GM12892 (cell line): ENCODE measurements around the gene SLC12A3.

ENCODE experiments used
- DNase-seq: peaks from one replicate; pipeline ENCODE4 v3.0.0; 2011; ENCODE audit not compliant: insufficient read length
- FAIRE-seq: peaks from 2 replicates; lab custom pipeline; 2011; peaks lifted over from hg19 to GRCh38; lab: Jason Lieb, UNC
- POLR2A ChIP-seq: IDR thresholded peaks from 2 replicates; pipeline ENCODE4 v1.6.1; 2011; ENCODE audit warnings: low read depth, low read length, control low read depth
- POLR2AphosphoS5 ChIP-seq: IDR thresholded peaks from 2 replicates; pipeline ENCODE4 v1.6.1; 2011; ENCODE audit warnings: low read depth, low read length, control low read depth
- TAF1 ChIP-seq: IDR thresholded peaks from 2 replicates; pipeline ENCODE4 v1.6.1; 2011; ENCODE audit warnings: low read depth, mild to moderate bottlenecking, control low read depth, low read length, borderline replicate concordance

SLC12A3 gene

DNA sequence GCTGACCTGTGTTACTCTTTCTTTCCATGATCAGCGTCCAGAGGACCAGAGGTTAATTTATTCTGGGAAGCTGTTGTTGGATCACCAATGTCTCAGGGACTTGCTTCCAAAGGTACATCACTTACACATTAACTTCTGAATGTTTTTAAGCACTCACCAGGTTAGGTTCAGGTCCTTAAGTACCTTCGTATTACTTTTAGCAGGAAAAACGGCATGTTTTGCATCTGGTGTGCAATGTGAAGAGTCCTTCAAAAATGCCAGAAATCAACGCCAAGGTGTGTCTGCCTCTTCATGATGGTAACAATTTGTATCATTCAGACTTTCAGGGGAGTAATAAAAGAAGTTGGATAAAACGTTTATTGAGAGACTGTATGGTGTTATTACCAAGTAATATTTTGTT is 70.2 kb downstream of the SLC12A3 start:
- FAIRE-seq (peak; percentile 73), DNase-seq (no peak)
- TF ChIP-seq POLR2AphosphoS5 (no peak), TAF1 (no peak), POLR2A (no peak)

DNA sequence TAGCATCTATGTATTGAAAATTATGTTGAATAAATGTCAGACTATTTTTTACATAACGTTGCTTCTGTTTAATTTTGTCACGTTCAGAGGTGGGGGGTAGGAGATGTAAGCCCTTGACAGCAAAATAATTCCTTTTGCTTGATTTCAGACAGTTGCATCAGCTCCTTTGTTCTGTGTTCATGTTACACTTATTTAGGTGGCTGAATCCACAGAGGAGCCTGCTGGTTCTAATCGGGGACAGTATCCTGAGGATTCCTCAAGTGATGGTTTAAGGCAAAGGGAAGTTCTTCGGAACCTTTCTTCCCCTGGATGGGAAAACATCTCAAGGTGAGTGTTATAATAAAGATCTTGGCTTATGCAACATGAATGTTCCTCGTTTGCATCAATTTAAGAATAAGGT is 71.5 kb downstream of the SLC12A3 start:
- FAIRE-seq (no peak), DNase-seq (no peak)

GRCh38 chr16:56936950-56937349 is 71.9 kb downstream of the SLC12A3 start:
- DNase-seq: no peak
- TF ChIP-seq POLR2A (no peak; the same call in 1 of the 2 replicates), TAF1 (no peak)
- no peak for FAIRE-seq

More for the DNA sequence above, 71.5 kb downstream of the SLC12A3 start:
- TF ChIP-seq TAF1 (no peak), POLR2AphosphoS5 (no peak), POLR2A (no peak)

DNA sequence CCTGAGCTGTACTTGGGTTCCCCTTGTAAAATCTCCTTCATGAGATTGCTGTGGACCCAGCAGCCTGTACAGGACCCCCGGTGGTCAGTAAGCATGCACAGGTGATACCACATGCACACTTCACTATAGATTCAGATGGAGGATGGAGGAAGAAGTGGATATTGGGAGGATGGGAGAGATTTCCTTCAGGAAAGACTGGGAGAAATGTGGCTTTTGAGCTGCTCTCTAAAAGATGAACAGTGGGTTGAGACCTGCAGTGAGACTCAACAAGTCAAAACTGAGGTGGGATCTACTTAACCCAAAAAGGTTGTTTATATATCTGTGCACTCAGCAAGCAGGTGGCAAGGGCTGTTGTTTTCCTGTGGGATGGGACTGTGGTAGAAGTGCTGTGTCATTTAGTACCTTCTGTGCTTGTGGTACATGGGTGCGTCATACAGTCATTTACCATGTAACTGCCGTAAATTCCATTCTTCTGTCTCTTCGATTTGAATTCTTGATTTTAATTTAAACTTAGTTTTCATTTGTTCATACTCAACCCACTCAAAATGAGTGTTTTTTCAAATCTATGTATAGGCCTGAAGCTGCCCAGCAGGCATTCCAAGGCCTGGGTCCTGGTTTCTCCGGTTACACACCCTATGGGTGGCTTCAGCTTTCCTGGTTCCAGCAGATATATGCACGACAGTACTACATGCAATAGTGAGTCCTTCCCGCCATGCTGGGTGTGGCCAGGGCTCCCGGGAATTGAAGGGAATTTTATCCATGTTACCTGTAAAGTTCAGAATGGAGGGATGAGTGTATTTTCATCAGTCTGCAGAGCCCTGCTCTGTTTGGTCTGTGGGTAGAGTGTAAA is 73.9 kb downstream of the SLC12A3 start:
- TF ChIP-seq TAF1: no peak
- peak; percentile 84 for TF ChIP-seq POLR2AphosphoS5
- TF ChIP-seq POLR2A: 0 out of 2 replicates have a peak, but pooled peaks have one; percentile 62
- FAIRE-seq: peak; percentile 65
- DNase-seq: no peak

DNA sequence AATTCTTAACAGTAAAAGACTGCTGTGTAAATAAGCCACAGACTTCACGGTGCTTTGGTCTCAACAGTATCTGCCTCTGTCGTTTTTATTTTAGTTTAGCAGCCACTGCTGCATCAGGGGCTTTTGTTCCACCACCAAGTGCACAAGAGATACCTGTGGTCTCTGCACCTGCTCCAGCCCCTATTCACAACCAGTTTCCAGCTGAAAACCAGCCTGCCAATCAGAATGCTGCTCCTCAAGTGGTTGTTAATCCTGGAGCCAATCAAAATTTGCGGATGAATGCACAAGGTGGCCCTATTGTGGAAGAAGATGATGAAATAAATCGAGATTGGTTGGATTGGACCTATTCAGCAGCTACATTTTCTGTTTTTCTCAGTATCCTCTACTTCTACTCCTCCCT is 74.8 kb downstream of the SLC12A3 start:
- TF ChIP-seq POLR2AphosphoS5 (no peak), POLR2A (no peak), TAF1 (no peak)
- DNase-seq (no peak), FAIRE-seq (peak; percentile 71)

- DNase-seq (no peak), FAIRE-seq (peak; percentile 5)
- TF ChIP-seq POLR2AphosphoS5 (peak; percentile 82), TAF1 (no peak), POLR2A (peak; percentile 56)
These were observed 76.1 kb downstream of the SLC12A3 start for GRCh38 chr16:56941092-56941491.

DNA sequence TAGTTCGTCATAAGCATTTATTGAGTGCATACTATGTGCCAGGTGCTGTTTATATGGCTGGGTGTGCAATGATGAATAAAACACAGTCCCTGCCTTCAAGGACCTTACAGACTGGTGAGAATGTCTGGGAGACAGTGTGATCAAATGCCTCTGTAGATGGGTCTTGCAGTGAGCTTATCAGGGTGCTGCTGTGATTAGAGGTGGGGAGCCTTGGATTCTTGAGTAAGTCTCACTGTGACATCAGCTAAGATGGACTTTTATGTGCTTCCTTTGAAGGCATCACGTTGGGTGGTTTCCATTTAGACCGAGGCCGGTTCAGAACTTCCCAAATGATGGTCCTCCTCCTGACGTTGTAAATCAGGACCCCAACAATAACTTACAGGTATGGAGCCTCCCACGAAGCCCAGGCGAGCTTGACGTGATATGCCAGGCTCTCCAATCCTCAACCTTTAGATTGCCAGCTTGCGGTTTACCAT is 76.9 kb downstream of the SLC12A3 start:
- DNase-seq (no peak), FAIRE-seq (no peak)
- peak; percentile 81; the same call in 1 of the 2 replicates for TF ChIP-seq POLR2AphosphoS5
- TF ChIP-seq TAF1: no peak
- peak; percentile 63 for TF ChIP-seq POLR2A

GRCh38 chr16:56943761-56944375 is 78.9 kb downstream of the SLC12A3 start:
- no peak for DNase-seq
- TF ChIP-seq TAF1 (no peak), POLR2A (peak; percentile 46; the same call in 1 of the 2 replicates), POLR2AphosphoS5 (peak; percentile 39; the same call in 1 of the 2 replicates)
- no peak for FAIRE-seq

DNA sequence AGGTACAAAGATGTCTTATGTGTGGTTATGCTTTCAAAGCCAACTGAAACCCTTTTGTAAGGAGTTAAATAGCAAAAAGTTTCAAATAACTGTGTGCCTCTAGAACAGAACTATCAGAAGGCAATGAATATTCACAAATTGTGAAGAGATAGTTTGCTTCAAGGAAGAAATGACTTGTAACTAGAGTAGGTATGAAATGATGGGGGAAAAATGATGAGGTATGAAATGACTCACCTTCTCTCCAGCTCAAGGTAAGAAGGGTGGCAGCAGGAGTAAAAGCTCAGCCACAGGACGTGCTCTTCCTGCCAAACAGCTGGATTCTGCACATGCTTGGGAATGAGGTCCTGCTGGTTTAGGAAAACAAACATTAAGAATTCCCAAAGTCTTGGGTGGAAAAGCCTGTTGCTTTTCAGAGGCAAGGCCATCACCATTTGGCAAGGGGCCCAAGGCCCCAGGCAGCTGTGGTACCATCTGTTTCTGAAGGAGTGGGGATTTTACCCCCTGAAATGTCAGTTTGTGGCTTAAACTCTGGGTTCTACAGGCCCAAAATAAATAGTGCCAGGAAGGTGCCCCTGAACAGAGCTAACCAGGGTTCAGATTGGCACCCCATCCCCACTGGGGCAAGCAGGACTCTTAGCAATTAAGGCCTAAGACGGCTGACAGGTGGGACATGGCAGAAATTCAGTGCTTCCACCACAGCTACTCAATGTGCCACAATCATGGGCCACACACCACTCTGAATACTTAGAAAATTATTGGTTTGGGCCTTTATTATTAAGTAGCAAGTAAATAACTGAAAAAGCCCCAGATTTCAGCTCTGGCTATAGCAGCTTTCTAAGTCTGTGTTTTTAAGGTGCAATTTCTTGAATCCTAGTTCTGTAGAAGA is 80.2 kb downstream of the SLC12A3 start:
- no peak for DNase-seq
- peak; percentile 73 for TF ChIP-seq POLR2A
- TF ChIP-seq TAF1: no peak
- peak; percentile 92 for TF ChIP-seq POLR2AphosphoS5
- peak; percentile 74 for FAIRE-seq

GRCh38 chr16:56945847-56946527 is 81.0 kb downstream of the SLC12A3 start:
- no peak for DNase-seq
- FAIRE-seq: no peak
- TF ChIP-seq TAF1: no peak
- no peak; the same call in none of the 2 replicates for TF ChIP-seq POLR2A
- no peak for TF ChIP-seq POLR2AphosphoS5
